Measurements from ENCODE around the gene BIN2. TPM values are rescaled to one million over a fixed set of nuclear protein-coding genes. Genes with fewer than 3 reads are reported as not detected.

BIN2 gene
- total and polyA plus RNA-seq, 2 of the 4 experiments (the other 2 are of a cell fraction): not detected

DNA sequence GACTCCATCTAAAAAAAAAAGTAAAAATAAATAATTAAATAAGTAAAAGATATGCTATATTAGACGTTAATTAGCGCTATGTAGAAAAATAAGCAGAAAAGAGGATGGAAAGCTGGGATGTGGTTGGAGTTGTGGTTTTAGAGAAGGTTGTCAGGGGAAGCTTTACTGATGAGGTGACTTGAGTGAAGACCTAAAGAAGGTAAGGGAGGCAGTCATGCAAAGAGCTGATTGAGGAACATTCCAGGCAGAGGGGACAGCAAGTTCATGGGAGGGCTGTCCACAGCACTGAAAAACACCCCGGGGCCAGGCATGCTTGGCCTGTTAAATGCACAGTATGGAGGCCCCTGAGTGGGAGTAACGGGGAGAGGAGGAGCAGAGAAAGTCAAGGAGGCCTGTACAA, 69.4 kb downstream of the BIN2 start:
- Histone ChIP-seq H4K20me1 (ENCODE audit: insufficient read depth, low read length) (no peaks in the 10 kb centered on the region), H2AK5ac (ENCODE audit: low read depth, low read length) (no peak overlapping the region), H3K4me3 (ENCODE audit: insufficient read depth, low read depth, low read length) (no peak overlapping the region), H4K91ac (ENCODE audit: insufficient read depth, low read depth, low read length) (no peak overlapping the region), H3K9me3 (ENCODE audit: control insufficient read depth, insufficient read depth, low read length) (no peaks in the 10 kb centered on the region), H3K9me1 (ENCODE audit: insufficient read depth, low read length) (peaks cover 3% of the 10 kb centered on the region), H2BK120ac (ENCODE audit: low read depth, low read length) (no peak overlapping the region), H3K14ac (replicated peaks; ENCODE audit: low read depth, low read length) (no peak overlapping the region), H3K56ac (ENCODE audit: extremely low read depth, insufficient read depth, low read length) (no peak overlapping the region), H3K23ac (ENCODE audit: low read depth, low read length) (no peak overlapping the region), H3K79me1 (ENCODE audit: low read depth in 1 of 2, low read length in 2 of 2) (peaks cover 3 to 41% of the 10 kb centered on the region in 2 experiments; a peak in 3 of 4 replicates), H2AFZ (replicated peaks; ENCODE audit: low read length, poor library complexity) (no peak overlapping the region), H3K27ac (ENCODE audit: insufficient read depth, low read length) (no peak overlapping the region), H2BK5ac (ENCODE audit: low read depth, low read length, poor library complexity, severe bottlenecking) (no peak overlapping the region), H3K4me2 (ENCODE audit: low read depth, low read length) (no peak overlapping the region), H3K27me3 (ENCODE audit: control insufficient read depth, insufficient read depth, low read length) (no peaks in the 10 kb centered on the region), H4K8ac (ENCODE audit: low read depth in 2 of 2, low read length in 2 of 2) (no peak overlapping the region), H3K18ac (ENCODE audit: low read depth, low read length) (no peak overlapping the region), H3K9ac (ENCODE audit: low read depth, low read length) (no peak overlapping the region), H2AK9ac (replicated peaks; ENCODE audit: low read depth, low read length, poor library complexity) (peak overlapping the region; percentile 42), H3K36me3 (ENCODE audit: control insufficient read depth, insufficient read depth, low read length) (0 out of 2 replicates have a peak, but pooled peaks cover 1% of the 10 kb centered on the region), H3K4me1 (ENCODE audit: control insufficient read depth, insufficient read depth, low read length) (no peaks in the 10 kb centered on the region), H4K5ac (ENCODE audit: low read depth, low read length) (no peak overlapping the region), H2BK20ac (ENCODE audit: low read depth, low read length) (no peak overlapping the region), H2BK15ac (ENCODE audit: low read depth, low read length) (no peak overlapping the region), H3K4ac (ENCODE audit: low read depth, low read length) (no peak overlapping the region)
- dilution Hi-C loops (cut with HindIII; ENCODE audit: low sequenced_read_pairs, unreplicated experiment) (no loop called here), in situ Hi-C loops (cut with MboI; ENCODE audit: low sequenced_read_pairs) (no loop called here), intact Hi-C loops (cut with micrococcal nuclease) (no loop called here)
- 72 to 100% methylated on average over 2 to 3 of the region's 4 CpGs for WGBS, 2 experiments (ENCODE audit: extremely low coverage in 2 of 2, insufficient read length in 1 of 2)
- TF ChIP-seq RCOR1 (IDR thresholded peaks at IDR 0.05; ENCODE audit: insufficient replicate concordance, low read length) (no peak), CEBPB (IDR thresholded peaks at IDR 0.05; ENCODE audit: low read depth, low read length) (no peak), MXI1 (IDR thresholded peaks at IDR 0.05; ENCODE audit: borderline replicate concordance, low read depth, low read length) (no peak)
- TF ChIP-seq, protein P1, sequence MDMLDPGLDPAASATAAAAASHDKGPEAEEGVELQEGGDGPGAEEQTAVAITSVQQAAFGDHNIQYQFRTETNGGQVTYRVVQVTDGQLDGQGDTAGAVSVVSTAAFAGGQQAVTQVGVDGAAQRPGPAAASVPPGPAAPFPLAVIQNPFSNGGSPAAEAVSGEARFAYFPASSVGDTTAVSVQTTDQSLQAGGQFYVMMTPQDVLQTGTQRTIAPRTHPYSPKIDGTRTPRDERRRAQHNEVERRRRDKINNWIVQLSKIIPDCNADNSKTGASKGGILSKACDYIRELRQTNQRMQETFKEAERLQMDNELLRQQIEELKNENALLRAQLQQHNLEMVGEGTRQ (IDR thresholded peaks at IDR 0.05; ENCODE audit: low read depth, low read length): no peak
- TF ChIP-seq, protein P2, sequence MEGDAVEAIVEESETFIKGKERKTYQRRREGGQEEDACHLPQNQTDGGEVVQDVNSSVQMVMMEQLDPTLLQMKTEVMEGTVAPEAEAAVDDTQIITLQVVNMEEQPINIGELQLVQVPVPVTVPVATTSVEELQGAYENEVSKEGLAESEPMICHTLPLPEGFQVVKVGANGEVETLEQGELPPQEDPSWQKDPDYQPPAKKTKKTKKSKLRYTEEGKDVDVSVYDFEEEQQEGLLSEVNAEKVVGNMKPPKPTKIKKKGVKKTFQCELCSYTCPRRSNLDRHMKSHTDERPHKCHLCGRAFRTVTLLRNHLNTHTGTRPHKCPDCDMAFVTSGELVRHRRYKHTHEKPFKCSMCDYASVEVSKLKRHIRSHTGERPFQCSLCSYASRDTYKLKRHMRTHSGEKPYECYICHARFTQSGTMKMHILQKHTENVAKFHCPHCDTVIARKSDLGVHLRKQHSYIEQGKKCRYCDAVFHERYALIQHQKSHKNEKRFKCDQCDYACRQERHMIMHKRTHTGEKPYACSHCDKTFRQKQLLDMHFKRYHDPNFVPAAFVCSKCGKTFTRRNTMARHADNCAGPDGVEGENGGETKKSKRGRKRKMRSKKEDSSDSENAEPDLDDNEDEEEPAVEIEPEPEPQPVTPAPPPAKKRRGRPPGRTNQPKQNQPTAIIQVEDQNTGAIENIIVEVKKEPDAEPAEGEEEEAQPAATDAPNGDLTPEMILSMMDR (conservative IDR thresholded peaks at IDR 0.05; ENCODE audit: low read depth, low read length): no peak
- CTCF ChIA-PET: no interaction called here
- POLR2A ChIA-PET (ENCODE audit: unreplicated experiment): interaction anchor here (0.6 kb wide), 1 partner anchor 527 kb away, joined by 3 read pairs; no protein-coding TSS in a partner anchor
- no TSS peak for BruUV-seq (replicated peaks)
- DNase-seq (no peak), ATAC-seq (ENCODE audit: low read depth) (no peak)

Measured in IMR-90 (cell line).